Measurements from ENCODE around the gene LYZL4.

The LYZL4 gene

DNA sequence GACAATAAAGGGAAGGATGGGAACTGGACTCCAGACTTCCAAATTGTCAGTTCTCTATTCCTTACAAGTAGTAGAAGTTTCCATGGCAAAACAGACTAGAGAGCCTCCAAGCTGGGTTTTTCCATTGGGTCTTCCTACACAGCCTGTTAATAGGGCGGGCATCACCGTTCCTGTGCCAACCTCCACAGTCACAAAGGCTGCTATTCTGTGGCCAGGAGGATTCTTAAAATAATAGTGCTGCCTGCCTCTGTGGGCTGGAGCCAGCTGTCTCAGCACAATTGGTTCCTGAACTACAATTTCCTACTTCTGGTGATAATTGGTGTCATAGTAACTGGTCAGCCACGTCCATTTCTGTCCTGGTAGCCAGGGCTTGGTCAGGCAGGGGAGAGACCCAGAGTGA, 38.6 kb downstream of the LYZL4 start:
- DNase-seq = peak in 1 of 2 donors; percentile 3

DNA sequence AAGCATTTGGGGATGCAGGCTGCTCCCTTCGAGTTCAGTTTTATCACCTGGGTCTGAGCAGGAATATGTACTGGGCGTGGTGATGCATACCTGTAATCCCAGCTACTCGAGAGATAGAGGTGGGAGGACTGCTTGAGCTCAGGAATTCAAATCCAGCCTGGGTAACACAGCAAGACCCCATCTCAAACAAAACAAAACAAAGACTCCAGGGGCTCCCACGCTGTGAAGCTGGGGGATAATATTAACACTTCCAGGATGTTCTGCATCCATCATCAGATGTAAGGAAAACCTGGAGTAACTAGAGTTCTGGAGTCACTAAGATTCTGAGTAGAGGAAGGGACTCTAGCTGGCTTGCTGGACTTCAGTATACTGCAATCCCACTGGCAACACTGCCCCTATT, 40.6 kb downstream of the LYZL4 start:
- DNase-seq = no peak

DNA sequence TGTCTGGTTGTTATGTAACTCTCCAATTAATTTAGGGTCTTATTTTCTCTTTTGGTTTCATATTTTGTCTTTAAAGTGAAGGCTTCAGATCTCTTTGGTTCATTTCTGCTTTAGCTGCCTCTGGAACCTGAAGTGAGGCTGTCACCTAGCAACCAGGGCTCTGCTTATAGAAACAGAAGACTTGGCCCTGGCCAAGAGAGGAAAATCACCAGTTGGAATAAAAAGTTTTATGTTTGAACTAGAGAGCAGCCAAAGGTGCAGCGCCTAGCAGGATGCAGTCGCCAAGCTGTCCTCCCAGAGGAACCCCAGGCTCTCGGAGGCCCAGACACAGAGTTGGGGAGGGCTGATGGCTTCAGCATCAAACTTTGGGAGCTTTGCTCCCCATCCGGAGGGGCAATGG, 41.1 kb downstream of the LYZL4 start:
- DNase-seq = peak in 1 of 2 donors; percentile 11

DNA sequence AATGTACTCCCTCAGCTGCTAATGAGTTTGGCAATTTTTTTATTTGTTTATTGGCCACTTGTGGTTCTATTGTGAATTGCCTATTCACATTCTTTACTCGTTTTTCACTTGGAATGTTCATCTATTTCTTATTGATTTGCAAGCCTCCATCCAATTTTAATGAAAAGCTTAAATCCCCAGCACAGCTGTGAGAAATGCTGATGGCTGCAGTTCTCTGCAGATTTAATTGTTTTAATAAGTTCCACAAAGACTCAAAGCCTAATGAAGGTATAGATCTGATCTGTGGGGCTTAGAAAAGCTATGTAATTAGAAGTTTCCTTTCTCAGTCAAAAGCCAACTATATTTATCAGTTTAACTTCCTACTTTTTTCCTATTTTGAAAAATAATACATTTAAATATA, 41.5 kb downstream of the LYZL4 start:
- DNase-seq = no peak

DNA sequence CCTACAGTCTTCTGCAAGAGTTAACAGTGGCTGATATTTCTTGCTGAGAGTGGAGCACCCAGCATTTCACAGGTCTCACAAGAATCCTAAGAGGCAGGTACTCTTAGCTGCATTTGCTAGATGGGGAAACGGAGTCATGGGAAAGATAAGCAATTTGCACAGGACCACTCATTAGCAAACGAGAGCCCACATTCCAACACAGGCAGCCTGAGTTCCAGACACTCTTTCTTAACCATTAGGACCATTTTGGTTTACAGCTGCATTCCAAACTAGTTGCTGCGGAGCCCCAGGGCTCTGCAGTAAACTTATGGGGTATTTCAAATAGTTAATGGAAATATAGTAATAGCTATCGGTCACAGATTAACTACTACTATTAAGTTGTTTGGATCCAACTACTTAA, 42.5 kb downstream of the LYZL4 start:
- DNase-seq = no peak

DNA sequence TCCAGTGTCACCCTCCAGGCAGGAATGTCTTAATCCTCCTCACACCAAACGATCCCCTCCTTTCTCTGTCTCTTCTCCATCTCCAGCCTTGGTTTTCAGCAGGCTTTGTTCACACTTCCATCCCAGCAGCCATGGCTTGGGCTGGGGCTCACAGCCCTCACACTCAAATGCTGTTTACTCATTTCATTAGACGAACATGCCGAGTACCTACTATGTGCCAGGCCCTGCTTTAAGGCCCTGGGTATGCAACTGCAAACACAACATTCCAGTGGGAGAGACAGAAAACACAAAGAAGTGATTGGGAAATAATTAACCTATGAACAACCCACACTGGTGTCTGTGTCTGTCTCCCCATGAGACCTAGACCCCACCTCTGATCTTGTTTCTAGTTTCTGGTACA, 43.9 kb downstream of the LYZL4 start:
- DNase-seq = no peak

DNA sequence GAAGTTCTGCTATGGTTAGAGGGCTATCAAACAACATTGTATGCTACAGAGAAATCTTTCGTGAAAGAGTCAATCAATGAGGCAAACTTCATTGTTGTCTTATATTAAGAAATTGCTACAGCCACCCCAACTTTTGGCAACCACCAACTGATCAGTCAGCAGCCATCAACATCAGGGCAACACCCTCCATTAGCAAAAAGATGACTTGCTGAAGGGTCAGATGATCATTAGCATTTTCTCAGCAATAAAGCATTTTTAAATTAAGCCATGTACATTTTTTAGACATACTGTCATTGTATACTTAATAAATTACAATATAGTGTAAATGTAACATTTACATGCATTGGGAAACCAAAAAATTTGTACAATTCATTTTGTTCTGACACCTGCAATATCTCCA, 53.1 kb downstream of the LYZL4 start:
- no peak for DNase-seq

DNA sequence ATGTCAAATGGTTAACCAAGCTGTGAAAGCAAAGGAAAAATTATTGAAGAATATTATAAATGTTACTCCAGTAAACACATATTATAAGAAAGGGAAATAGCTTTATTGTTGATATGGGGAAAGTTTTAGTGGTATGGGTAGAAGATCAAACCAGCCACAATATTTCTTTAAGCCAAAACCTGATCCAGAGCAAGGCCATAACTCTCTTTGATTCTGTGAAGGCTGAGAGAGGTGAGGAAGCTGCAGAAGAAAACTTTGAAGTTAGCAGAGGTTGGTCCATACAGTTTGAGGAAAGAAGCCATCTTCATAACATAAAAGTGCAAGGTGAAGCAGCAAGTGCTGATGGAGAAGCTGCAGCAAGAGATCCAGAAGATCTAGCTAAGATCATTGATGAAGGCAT, 54.8 kb downstream of the LYZL4 start:
- no peak for DNase-seq

DNA sequence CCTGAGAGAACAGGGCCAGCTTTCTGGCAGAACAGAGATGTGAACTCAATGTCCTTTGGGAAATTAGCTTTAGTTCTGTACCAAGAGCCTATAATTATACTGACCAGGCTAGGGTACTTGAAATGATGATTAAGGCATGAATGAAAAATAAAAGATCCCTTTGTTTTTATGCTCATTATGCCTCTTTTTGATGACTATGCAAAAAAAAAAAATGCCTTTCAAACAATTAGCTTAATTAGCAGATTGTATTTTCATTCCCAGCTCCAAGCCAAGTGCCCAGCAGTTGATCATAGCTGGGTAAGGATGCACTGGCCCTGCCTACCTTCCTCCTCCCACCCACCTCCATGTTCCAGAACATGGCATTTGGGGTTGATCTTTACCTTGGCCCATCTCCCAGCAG, 56.8 kb downstream of the LYZL4 start:
- no peak for DNase-seq

DNA sequence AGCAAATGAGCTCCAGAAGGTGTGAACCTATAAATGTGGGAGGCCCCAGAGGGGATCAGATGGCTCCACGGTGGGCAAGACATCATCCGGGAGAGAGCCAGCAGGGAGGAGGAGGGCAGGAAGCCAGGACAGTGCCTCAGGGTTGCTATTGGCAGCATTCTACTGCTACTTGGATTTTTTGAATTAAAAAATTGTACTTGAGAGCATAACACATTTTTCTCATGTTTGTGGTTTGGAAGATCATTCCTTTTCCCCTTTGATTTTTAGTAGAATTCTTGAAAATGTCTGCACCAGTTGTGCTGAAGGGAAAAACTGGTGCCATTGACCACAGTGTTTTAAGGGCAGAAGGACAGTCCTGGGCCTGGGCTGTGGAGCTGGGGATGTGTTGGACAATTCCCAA, 59.2 kb downstream of the LYZL4 start:
- no peak for DNase-seq

DNA sequence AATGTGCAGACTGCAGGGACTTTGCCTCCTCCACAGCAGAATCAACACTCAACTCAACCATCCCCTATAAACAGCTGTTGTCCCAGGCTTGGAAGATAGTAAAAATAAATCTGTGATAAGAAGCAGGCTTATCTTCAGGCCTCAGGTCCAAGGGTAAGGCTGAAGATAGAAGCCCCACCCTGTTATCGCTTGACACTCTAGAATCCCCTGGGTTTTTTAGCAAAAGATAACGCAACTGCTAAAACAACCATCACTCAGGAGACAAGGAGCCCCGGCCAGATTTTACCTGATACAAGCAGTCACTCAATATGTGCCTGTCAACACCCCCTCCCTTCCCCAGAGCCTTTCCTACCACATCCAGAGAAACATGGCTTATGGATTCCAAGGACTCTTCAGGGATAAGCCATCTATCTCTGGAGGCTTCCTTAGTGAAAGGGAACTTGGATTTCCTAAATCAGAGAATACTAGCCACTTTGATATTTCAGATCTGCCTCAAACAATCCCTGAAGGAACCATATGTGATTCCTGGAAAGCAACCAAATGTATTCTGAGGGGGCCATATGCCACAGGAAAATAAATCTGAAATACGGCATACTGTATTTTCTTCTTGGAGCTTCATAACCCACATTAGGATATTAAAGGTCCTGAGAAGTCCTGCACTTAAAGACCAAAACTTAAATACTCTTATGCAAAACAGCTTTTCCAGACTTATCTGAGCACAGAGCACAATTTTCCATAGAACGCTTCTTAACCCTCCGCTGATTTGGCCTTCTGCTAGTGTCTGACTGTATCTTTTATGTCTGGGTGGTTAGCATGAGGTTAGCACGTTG, 60.4 kb downstream of the LYZL4 start:
- no peak for DNase-seq

DNA sequence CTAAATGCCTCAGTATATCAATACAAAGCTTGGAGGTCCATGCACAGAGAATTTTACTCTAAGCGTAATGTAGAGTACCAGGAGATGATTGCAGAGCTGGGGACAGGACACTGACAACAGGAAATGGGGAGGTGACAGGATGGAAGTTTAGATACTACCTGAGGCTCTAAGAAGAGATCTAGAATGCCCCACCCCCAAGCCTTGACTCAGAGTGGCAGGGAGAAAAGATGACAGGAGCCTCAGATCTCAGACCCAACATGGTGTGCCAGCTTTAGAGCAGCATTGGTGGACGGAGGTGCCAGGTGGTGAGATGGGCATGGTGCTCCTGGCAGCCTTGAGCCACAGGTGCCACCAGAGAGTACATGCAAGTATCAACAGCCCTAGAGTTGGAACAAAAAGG, 62.5 kb downstream of the LYZL4 start:
- DNase-seq = no peak
